Vagina (tissue), 2 donors: ENCODE measurements around the gene P3R3URF.

Source experiments
- POLR2A ChIP-seq, 2 donors: fragments of 450-650 bp; IDR thresholded peaks; one replicate each; pipeline ENCODE4 v1.6.1; 2017; ENCODE audit warnings: antibody characterized with exemption in 2 of 2, mild to moderate bottlenecking in 2 of 2, moderate library complexity in 2 of 2
- TF ChIP-seq, protein P1 (sequence below), 3 experiments: fragments of 450-650 bp in 2 of 3; fragments of 200-600 bp in 1 of 3; sonication (generic) in 1 of 3; IDR thresholded peaks; one replicate each; pipeline ENCODE4 v1.5.1; 2017 to 2019; ENCODE audit warnings: antibody characterized with exemption in 3 of 3, mild to moderate bottlenecking in 2 of 3, moderate library complexity in 2 of 3

- TF ChIP-seq, protein P1, sequence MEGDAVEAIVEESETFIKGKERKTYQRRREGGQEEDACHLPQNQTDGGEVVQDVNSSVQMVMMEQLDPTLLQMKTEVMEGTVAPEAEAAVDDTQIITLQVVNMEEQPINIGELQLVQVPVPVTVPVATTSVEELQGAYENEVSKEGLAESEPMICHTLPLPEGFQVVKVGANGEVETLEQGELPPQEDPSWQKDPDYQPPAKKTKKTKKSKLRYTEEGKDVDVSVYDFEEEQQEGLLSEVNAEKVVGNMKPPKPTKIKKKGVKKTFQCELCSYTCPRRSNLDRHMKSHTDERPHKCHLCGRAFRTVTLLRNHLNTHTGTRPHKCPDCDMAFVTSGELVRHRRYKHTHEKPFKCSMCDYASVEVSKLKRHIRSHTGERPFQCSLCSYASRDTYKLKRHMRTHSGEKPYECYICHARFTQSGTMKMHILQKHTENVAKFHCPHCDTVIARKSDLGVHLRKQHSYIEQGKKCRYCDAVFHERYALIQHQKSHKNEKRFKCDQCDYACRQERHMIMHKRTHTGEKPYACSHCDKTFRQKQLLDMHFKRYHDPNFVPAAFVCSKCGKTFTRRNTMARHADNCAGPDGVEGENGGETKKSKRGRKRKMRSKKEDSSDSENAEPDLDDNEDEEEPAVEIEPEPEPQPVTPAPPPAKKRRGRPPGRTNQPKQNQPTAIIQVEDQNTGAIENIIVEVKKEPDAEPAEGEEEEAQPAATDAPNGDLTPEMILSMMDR (IDR thresholded peaks at IDR 0.05) = no peak
- no peak for TF ChIP-seq POLR2A (IDR thresholded peaks at IDR 0.05)
Observed at GRCh38 chr1:46197560-46197963, 21.3 kb upstream of the P3R3URF start.
